Naive thymus-derived CD8-positive, alpha-beta T cell (primary cell): ENCODE data around the gene NAGS. TPM values are rescaled to one million over a fixed set of nuclear protein-coding genes. Genes with fewer than 3 reads are reported as not detected.

ENCODE experiments used
- ATAC-seq, 2 donors: fragments of 150-1000 bp; cut with Tn5 transposase in 1 of 2; sonication (Bioruptor Pico), chemical (Tn5 transposase) in 1 of 2; 1 replicate in 1 of 2; 2 replicates in 1 of 2; pipeline ENCODE4 v1.10.0; 2021; ENCODE audit warnings: mild to moderate bottlenecking in 2 of 2, moderate library complexity in 2 of 2
- POLR2A ChIA-PET: fragments of 350-600 bp; sonication (Branson Sonifier 250); formaldehyde crosslinking; loops from one replicate; lab custom pipeline; 2021; ENCODE audit warnings: antibody characterized with exemption; lab: Charles Lee
- DNase-seq, 10 donors: peaks; one replicate each; pipeline versions ENCODE4 v3.0.0 to v3.0.0-alpha.2; 2020 to 2022
- H3K27ac Mint-ChIP-seq, 10 donors: one replicate each; pipeline ENCODE4 v1.8.0; 2020 to 2022; ENCODE audit warnings: mild to moderate bottlenecking in 10 of 10, mixed read lengths in 10 of 10, moderate library complexity in 4 of 10, inconsistent platforms in 1 of 10
- H3K27me3 Mint-ChIP-seq, 5 donors: one replicate each; pipeline ENCODE4 v1.8.0; 2021 to 2022; ENCODE audit warnings: mixed read lengths in 5 of 5
- H3K36me3 Mint-ChIP-seq, 3 donors: one replicate each; pipeline ENCODE4 v1.8.0; 2020 to 2022; ENCODE audit warnings: mixed read lengths in 3 of 3, mild to moderate bottlenecking in 2 of 3, inconsistent platforms in 1 of 3
- H3K4me1 Mint-ChIP-seq, 4 donors: one replicate each; pipeline ENCODE4 v1.8.0; 2021 to 2022; ENCODE audit warnings: mixed read lengths in 4 of 4
- H3K4me3 Mint-ChIP-seq, 10 donors: one replicate each; pipeline ENCODE4 v1.8.0; 2020 to 2022; ENCODE audit warnings: mild to moderate bottlenecking in 10 of 10, mixed read lengths in 10 of 10, moderate library complexity in 6 of 10, inconsistent platforms in 1 of 10
- H3K9me3 Mint-ChIP-seq, 9 donors: one replicate each; pipeline ENCODE4 v1.8.0; 2020 to 2022; ENCODE audit warnings: mixed read lengths in 9 of 9, mild to moderate bottlenecking in 3 of 9, inconsistent platforms in 1 of 9, moderate library complexity in 1 of 9
- polyA plus RNA-seq, 3 donors: library from polyadenylated mRNA; unstranded; fragments of 300-500 nt; fragmentation: Illumina TruSeq; gene quantifications; one replicate each; pipeline ENCODE4 v1.2.3, GENCODE V29; 2021
- total RNA-seq, 8 experiments: library from RNA in 2 of 8; stranded (reverse) in 2 of 8; gene quantifications; one replicate each; pipeline ENCODE4 v1.2.3 and lab custom pipeline; 2021 to 2026

Gene NAGS
- total and polyA plus RNA-seq, 5 experiments from 2014 or later, result 0.19 to 0.96 (median 0.59) TPM

DNA sequence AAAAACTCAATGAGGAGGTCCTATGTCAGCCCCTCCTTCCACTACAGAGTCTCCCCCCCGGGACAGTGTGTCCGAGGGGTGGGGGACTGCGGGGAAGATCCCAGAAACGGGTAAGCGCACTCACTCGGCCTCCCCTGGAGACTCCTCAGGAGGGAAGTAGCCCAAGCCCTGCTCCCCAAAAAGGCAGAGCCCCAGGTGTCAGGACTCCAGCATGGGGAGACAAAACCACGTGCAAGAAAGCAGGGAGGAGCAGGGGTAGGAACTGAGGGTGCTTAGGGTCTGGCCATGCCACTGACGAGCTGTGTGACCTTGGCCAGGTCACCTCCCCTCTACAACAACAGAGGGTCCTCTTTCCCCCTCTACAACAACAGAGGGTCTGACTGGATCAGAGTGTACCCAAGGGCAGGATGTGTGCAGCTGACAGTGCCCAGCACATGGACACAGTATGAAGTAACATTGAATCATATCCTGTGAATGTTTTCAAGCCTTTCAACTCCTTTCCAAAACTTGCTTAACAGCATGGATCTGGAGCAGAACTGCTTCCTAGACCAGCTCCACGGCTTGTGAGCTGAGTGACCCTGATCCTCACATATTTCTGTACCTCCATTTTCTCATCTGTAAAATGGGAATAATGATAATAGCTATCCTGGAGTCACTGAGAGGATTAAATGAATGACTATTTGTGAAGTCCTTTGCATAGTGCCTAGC lies 2.1 kb upstream of the NAGS start:
- peaks cover 6 to 19% (median 14%) of the 10 kb centered on the region in 4 donors for H3K4me1 Mint-ChIP-seq
- peak overlapping the region in 1 of 10 donors; percentile 19 for H3K4me3 Mint-ChIP-seq
- POLR2A ChIA-PET, result interaction anchor here (1.4 kb wide), 1 partner anchor 24 kb away, joined by 3 read pairs; no protein-coding TSS in a partner anchor
- peak overlapping the region in 1 of 10 donors; percentile 17 for H3K27ac Mint-ChIP-seq
- ATAC-seq (no peak), DNase-seq (no peak)
- H3K36me3 Mint-ChIP-seq, result no peaks in the 10 kb centered on the region
- no peaks in the 10 kb centered on the region for H3K9me3 Mint-ChIP-seq
- peaks cover 2 to 10% (median 8%) of the 10 kb centered on the region in 5 donors for H3K27me3 Mint-ChIP-seq

GRCh38 chr17:44004761-44005526 lies 522 bp downstream of the NAGS start:
- Mint-ChIP-seq H3K27ac (no peak overlapping the region), H3K4me3 (peak overlapping the region in 9 of 10 donors; percentile 43 to 84 (median 65)), H3K4me1 (peaks cover 13 to 28% (median 25%) of the 10 kb centered on the region in 4 donors), H3K27me3 (peaks cover 0 to 11% (median 2%) of the 10 kb centered on the region in 5 donors), H3K9me3 (no peaks in the 10 kb centered on the region), H3K36me3 (peaks cover 0 to 9% (median 2%) of the 10 kb centered on the region in 3 donors)
- ATAC-seq (peak; percentile 5 to 9), DNase-seq (peak in 4 of 10 donors; percentile 12 to 28 (median 20))
- POLR2A ChIA-PET, result interaction anchor here (0.8 to 2.4 kb wide), 3 partner anchors 10 to 1181 kb away, joined by 3 to 8 read pairs (median 4); partner anchors contain the start of genes BECN1 and TMEM101

DNA sequence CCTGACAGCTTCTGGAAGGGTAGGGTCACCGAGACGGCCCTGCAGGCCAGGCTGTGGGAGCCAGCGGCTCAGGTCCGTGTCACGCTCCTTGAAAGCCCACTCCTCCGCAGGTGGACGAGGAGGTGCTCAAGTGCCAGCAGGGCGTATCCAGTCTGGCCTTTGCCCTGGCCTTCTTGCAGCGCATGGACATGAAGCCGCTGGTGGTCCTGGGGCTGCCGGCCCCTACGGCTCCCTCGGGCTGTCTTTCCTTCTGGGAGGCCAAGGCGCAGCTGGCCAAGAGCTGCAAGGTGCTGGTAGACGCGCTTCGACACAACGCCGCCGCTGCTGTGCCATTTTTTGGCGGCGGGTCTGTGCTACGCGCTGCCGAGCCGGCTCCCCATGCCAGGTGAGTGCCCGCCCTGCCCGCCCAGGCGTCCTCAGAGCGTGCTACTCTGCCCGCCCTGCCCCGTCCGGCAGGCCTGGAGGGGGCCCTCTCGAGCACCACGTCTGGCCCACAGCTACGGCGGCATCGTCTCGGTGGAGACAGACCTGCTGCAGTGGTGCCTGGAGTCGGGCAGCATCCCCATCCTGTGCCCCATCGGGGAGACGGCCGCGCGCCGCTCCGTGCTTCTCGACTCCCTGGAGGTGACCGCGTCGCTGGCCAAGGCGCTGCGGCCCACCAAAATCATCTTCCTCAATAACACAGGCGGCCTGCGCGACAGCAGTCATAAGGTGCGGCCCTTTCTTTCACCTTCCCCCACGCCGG lies 1.3 kb downstream of the NAGS start:
- H3K27me3 Mint-ChIP-seq, result peaks cover 0 to 11% (median 2%) of the 10 kb centered on the region in 5 donors

GRCh38 chr17:44006272-44006597 lies 1.8 kb downstream of the NAGS start:
- DNase-seq, result peak in 3 of 10 donors; percentile 2 to 33 (median 22)
- no peaks in the 10 kb centered on the region for H3K9me3 Mint-ChIP-seq
- H3K27ac Mint-ChIP-seq, result peak overlapping the region in 6 of 10 donors; percentile 3 to 82 (median 72)

More for the DNA sequence above, 1.3 kb downstream of the NAGS start:
- ATAC-seq (peak; percentile 18 to 32), DNase-seq (peak in 6 of 10 donors; percentile 16 to 43 (median 35))
- Mint-ChIP-seq H3K9me3 (no peaks in the 10 kb centered on the region), H3K27ac (peak overlapping the region in 6 of 10 donors; percentile 3 to 82 (median 72)), H3K36me3 (peaks cover 0 to 15% (median 3%) of the 10 kb centered on the region in 3 donors), H3K4me3 (peak overlapping the region; percentile 78 to 95 (median 90)), H3K4me1 (peaks cover 15 to 28% (median 25%) of the 10 kb centered on the region in 4 donors)
- POLR2A ChIA-PET, result interaction anchor here (0.8 to 2.4 kb wide), 3 partner anchors 9 to 1182 kb away, joined by 3 to 8 read pairs (median 4); partner anchors contain the start of genes BECN1 and TMEM101

DNA sequence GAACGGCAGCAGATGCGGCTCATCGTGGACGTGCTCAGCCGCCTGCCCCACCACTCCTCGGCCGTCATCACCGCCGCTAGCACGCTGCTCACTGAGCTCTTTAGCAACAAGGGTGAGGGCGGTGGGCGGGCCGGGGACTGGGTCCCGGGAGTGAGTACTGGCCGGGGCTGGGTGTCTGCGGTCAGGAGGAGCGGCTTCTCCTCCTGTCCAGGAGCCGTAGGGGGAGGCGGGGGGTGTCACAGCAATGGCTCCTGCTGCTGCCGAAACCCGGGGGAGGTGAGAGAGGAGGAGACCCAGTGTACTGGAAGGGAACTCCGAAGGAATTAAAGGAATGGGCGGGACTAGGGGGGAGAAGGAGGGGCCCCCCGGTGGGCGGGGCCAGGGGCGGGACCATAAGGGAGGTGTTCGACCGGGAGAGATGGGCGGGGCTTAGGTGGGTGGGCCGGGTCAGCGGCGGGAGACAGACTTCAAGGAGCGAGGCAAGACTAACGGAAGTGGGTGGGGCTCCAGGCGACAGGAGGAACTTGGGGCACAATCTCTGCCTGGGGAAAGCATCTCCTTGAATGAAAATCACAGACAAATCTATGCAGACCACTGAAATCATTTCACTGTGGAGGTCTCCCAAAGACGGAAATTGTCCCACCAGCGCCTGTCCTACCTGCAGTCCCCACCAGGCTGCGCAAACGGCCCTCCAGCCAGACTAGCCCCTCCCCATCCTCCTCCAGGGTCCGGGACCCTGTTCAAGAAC lies 2.4 kb downstream of the NAGS start:
- Mint-ChIP-seq H3K9me3 (no peaks in the 10 kb centered on the region), H3K27me3 (peaks cover 0 to 11% (median 2%) of the 10 kb centered on the region in 5 donors), H3K4me3 (peak overlapping the region; percentile 78 to 95 (median 90)), H3K4me1 (peaks cover 18 to 31% (median 27%) of the 10 kb centered on the region in 4 donors), H3K27ac (peak overlapping the region in 9 of 10 donors; percentile 53 to 87 (median 74)), H3K36me3 (peaks cover 0 to 22% (median 11%) of the 10 kb centered on the region in 3 donors)
- POLR2A ChIA-PET, result interaction anchor here (0.6 to 2.4 kb wide), 4 partner anchors 8 to 1183 kb away, joined by 3 to 8 read pairs (median 3); partner anchors contain the start of genes BECN1 and TMEM101
- peak; percentile 73 to 79 for ATAC-seq
- DNase-seq, result peak; percentile 81 to 98 (median 90)

More at GRCh38 chr17:44006272-44006597, 1.8 kb downstream of the NAGS start:
- peak overlapping the region; percentile 78 to 95 (median 90) for H3K4me3 Mint-ChIP-seq
- peaks cover 0 to 11% (median 2%) of the 10 kb centered on the region in 5 donors for H3K27me3 Mint-ChIP-seq
- ATAC-seq, result peak; percentile 24 to 26
- H3K36me3 Mint-ChIP-seq, result peaks cover 0 to 16% (median 7%) of the 10 kb centered on the region in 3 donors
- POLR2A ChIA-PET, result interaction anchor here (0.8 to 2.4 kb wide), 4 partner anchors 9 to 1182 kb away, joined by 3 to 8 read pairs (median 4); partner anchors contain the start of genes BECN1 and TMEM101
- H3K4me1 Mint-ChIP-seq, result peaks cover 16 to 28% (median 25%) of the 10 kb centered on the region in 4 donors

DNA sequence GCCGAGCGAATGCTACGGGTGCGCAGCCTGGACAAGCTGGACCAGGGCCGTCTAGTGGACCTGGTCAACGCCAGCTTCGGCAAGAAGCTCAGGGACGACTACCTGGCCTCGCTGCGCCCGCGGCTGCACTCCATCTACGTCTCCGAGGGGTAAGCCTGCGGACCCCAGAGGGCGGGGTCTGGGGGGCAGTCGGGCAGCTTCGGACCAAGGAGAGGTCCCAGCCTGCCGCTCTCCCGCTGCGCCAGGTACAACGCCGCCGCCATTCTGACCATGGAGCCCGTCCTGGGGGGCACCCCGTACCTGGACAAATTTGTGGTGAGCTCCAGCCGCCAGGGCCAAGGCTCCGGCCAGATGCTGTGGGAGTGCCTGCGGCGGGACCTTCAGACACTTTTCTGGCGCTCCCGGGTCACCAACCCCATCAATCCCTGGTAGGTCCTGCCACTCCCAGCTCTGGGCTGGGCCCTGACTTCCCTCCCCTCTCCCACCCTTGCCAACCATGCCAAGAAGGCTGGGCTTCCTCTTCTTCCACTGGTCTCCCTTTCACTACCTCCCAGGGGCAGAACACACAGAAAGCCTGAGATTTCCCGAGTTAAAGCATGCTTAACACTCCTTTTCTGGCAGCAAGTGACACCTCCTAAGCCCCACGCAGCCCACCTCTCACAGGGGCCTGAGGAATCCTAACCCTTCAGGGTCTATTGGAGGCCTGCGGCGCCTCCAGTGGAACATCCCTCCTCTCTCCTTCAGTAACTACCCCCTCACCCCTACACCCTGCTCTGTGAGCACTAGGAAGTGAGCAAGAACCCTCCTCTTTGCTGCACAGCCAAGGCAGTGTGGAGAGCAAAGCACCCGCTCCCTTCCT lies 3.2 kb downstream of the NAGS start:
- POLR2A ChIA-PET, result interaction anchor here (0.6 to 1.4 kb wide), 3 partner anchors 70 to 524 kb away, joined by 3 to 4 read pairs (median 3); partner anchors contain the start of gene DHX8
- ATAC-seq (no peak), DNase-seq (peak in 1 of 10 donors; percentile 12)
- H3K4me1 Mint-ChIP-seq, result peaks cover 18 to 31% (median 27%) of the 10 kb centered on the region in 4 donors
- H3K36me3 Mint-ChIP-seq, result peaks cover 0 to 22% (median 11%) of the 10 kb centered on the region in 3 donors
- no peaks in the 10 kb centered on the region for H3K9me3 Mint-ChIP-seq
- peaks cover 0 to 11% (median 2%) of the 10 kb centered on the region in 5 donors for H3K27me3 Mint-ChIP-seq
- H3K27ac Mint-ChIP-seq, result peak overlapping the region; percentile 63 to 87 (median 72)
- peak overlapping the region; percentile 78 to 95 (median 90) for H3K4me3 Mint-ChIP-seq

DNA sequence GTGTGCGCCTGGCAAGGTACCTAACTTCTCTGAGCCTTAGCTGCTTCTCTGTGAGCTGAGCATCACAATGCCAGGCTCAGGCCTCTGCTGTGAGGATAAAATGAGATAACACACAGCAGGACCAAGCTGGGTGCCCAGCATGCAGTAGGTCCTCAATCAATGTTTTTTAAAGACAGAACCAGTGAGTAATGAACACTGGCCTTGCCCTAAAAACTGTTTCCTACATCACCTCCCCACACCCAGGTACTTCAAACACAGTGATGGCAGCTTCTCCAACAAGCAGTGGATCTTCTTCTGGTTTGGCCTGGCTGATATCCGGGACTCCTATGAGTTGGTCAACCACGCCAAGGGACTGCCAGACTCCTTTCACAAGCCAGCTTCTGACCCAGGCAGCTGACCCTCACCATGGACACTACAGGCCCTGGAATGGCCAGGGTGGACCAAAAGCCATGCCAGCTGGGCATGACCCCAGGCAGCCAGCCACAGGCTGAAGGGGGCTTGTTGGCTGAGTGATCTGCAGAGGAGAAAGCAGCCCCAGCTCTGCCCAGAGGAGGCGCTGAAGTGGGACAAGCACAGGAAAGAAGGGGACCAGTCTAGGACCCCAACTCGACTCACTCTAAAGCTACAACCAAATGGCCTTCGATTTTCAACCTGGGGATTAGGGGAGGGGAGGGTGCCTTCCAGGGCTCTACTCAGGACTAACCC lies 3.9 kb downstream of the NAGS start:
- no peaks in the 10 kb centered on the region for H3K9me3 Mint-ChIP-seq

GRCh38 chr17:44010966-44011647 lies 6.7 kb downstream of the NAGS start:
- ATAC-seq, result no peak
- no peak for DNase-seq
- Mint-ChIP-seq H3K4me3 (peak overlapping the region in 1 of 10 donors; percentile 9), H3K36me3 (peaks cover 0 to 22% (median 11%) of the 10 kb centered on the region in 3 donors), H3K27ac (no peak overlapping the region), H3K9me3 (no peaks in the 10 kb centered on the region), H3K27me3 (peaks cover 0 to 8% (median under 1%) of the 10 kb centered on the region in 5 donors), H3K4me1 (peaks cover 20 to 39% (median 37%) of the 10 kb centered on the region in 4 donors)
- POLR2A ChIA-PET, result no interaction called here

More for the DNA sequence above, 3.9 kb downstream of the NAGS start:
- Mint-ChIP-seq H3K36me3 (peaks cover 0 to 22% (median 11%) of the 10 kb centered on the region in 3 donors), H3K27ac (peak overlapping the region in 8 of 10 donors; percentile 22 to 83 (median 63)), H3K4me1 (peaks cover 18 to 31% (median 29%) of the 10 kb centered on the region in 4 donors), H3K27me3 (peaks cover 0 to 11% (median 2%) of the 10 kb centered on the region in 5 donors), H3K4me3 (peak overlapping the region; percentile 78 to 91 (median 89))
- POLR2A ChIA-PET, result interaction anchor here (1.0 kb wide), 1 partner anchor 524 kb away, joined by 4 read pairs; the partner anchor contains the start of gene DHX8
- DNase-seq, result no peak
- ATAC-seq, result no peak

GRCh38 chr17:44011876-44012275 lies 7.5 kb downstream of the NAGS start:
- POLR2A ChIA-PET, result no interaction called here
- H3K9me3 Mint-ChIP-seq, result no peaks in the 10 kb centered on the region
- H3K36me3 Mint-ChIP-seq, result peaks cover 0 to 22% (median 11%) of the 10 kb centered on the region in 3 donors
- H3K27ac Mint-ChIP-seq, result no peak overlapping the region
- peaks cover 0 to 6% (median 0%) of the 10 kb centered on the region in 5 donors for H3K27me3 Mint-ChIP-seq
- peak overlapping the region in 1 of 10 donors; percentile 7 for H3K4me3 Mint-ChIP-seq
- no peak for ATAC-seq
- peaks cover 18 to 34% (median 30%) of the 10 kb centered on the region in 4 donors for H3K4me1 Mint-ChIP-seq
- no peak for DNase-seq
